SK-N-MC (cell line): ENCODE measurements around the gene CHRND.

Experiments
- DNase-seq: peaks from one replicate; pipeline ENCODE4 v3.0.0-alpha.2; 2011; ENCODE audit warnings: low read depth, low spot score
- H3K27ac ChIP-seq: fragments of 200-600 bp; sonication (generic); 2 replicates; pipeline ENCODE4 v1.5.1; 2016; ENCODE audit warnings: mixed run types
- H3K36me3 ChIP-seq: fragments of 200-600 bp; sonication (generic); 2 replicates; pipeline ENCODE4 v1.6.1; 2017; ENCODE audit warnings: antibody characterized with exemption, low read length, mixed read lengths; ENCODE audit not compliant: insufficient read depth
- H3K4me3 ChIP-seq: fragments of 200-600 bp; sonication (generic); 2 replicates; pipeline ENCODE4 v1.5.1; 2016
- H3K9ac ChIP-seq: fragments of 200-600 bp; sonication (generic); 2 replicates; pipeline ENCODE4 v1.8.0; 2017; ENCODE audit warnings: mixed run types, mixed read lengths; ENCODE audit not compliant: insufficient read length
- H3K9me3 ChIP-seq: fragments of 200-600 bp; sonication (generic); 2 replicates; pipeline ENCODE4 v1.6.1; 2017; ENCODE audit warnings: low read depth, mild to moderate bottlenecking, antibody characterized with exemption, low read length, moderate library complexity, mixed read lengths
- EZH2 ChIP-seq: fragments of 200-600 bp; sonication (generic); IDR thresholded peaks from one replicate; pipeline ENCODE4 v1.6.1; 2017; ENCODE audit warnings: antibody characterized with exemption
- FOXP2 ChIP-seq: optimal IDR thresholded peaks from 2 replicates; pipeline ENCODE3; 2011; ENCODE audit warnings: mild to moderate bottlenecking, moderate library complexity; ENCODE audit not compliant: insufficient read depth; ENCODE audit errors: extremely low read length, control extremely low read depth
- POLR2AphosphoS5 ChIP-seq: IDR thresholded peaks from 2 replicates; pipeline ENCODE4 v1.6.1; 2012; ENCODE audit warnings: mild to moderate bottlenecking, low read depth, low read length, borderline replicate concordance

The CHRND gene

GRCh38 chr2:232486558-232487384 lies 39.2 kb upstream of the CHRND start:
- Histone ChIP-seq H3K36me3 (no peaks in the 10 kb centered on the region), H3K9ac (no peak overlapping the region), H3K27ac (no peak overlapping the region), H3K4me3 (peak overlapping the region; percentile 43), H3K9me3 (no peaks in the 10 kb centered on the region)
- DNase-seq: no peak
- TF ChIP-seq EZH2 (peak; percentile 71), POLR2AphosphoS5 (no peak)

GRCh38 chr2:232487385-232488096 lies 38.4 kb upstream of the CHRND start, which contains the start of gene ECEL1:
Gene ECEL1, minus strand, starts transcription at chr2:232487834. Its CDS starts 1,181 bp downstream, at chr2:232486653.
- no peak for DNase-seq
- H3K4me3 ChIP-seq: peak within 1 kb of the TSS; percentile 43
- no peaks in the 10 kb centered on the region for H3K9me3 ChIP-seq
- peak; percentile 51 for TF ChIP-seq EZH2
- no peak for TF ChIP-seq FOXP2
- TF ChIP-seq POLR2AphosphoS5: no peak
- no peaks in the 10 kb centered on the region for H3K36me3 ChIP-seq
- no peak within 1 kb of the TSS for H3K27ac ChIP-seq
- no peak within 1 kb of the TSS for H3K9ac ChIP-seq

GRCh38 chr2:232488097-232488711 lies 37.8 kb upstream of the CHRND start:
- TF ChIP-seq EZH2: no peak
- TF ChIP-seq POLR2AphosphoS5: no peak
- no peak for TF ChIP-seq FOXP2

GRCh38 chr2:232488721-232489300 lies 37.1 kb upstream of the CHRND start:
- Histone ChIP-seq H3K9ac (no peak overlapping the region), H3K9me3 (no peaks in the 10 kb centered on the region), H3K27ac (no peak overlapping the region), H3K36me3 (no peaks in the 10 kb centered on the region), H3K4me3 (no peak overlapping the region)
- no peak for DNase-seq
- no peak for TF ChIP-seq POLR2AphosphoS5
- no peak for TF ChIP-seq EZH2
- no peak for TF ChIP-seq FOXP2

More at GRCh38 chr2:232488097-232488711, 37.8 kb upstream of the CHRND start:
- no peak overlapping the region for H3K9ac ChIP-seq
- H3K9me3 ChIP-seq: no peaks in the 10 kb centered on the region
- no peaks in the 10 kb centered on the region for H3K36me3 ChIP-seq
- no peak for DNase-seq
- H3K4me3 ChIP-seq: no peak overlapping the region
- H3K27ac ChIP-seq: no peak overlapping the region

GRCh38 chr2:232489516-232490220 lies 36.3 kb upstream of the CHRND start:
- no peak overlapping the region for H3K9ac ChIP-seq
- H3K4me3 ChIP-seq: no peak overlapping the region
- no peaks in the 10 kb centered on the region for H3K36me3 ChIP-seq
- DNase-seq: no peak
- no peaks in the 10 kb centered on the region for H3K9me3 ChIP-seq
- H3K27ac ChIP-seq: no peak overlapping the region
- TF ChIP-seq POLR2AphosphoS5 (no peak), EZH2 (no peak), FOXP2 (no peak)

- Histone ChIP-seq H3K9ac (no peak overlapping the region), H3K9me3 (no peaks in the 10 kb centered on the region), H3K4me3 (no peak overlapping the region), H3K36me3 (no peaks in the 10 kb centered on the region), H3K27ac (no peak overlapping the region)
- DNase-seq: no peak
- TF ChIP-seq FOXP2: no peak
- no peak for TF ChIP-seq EZH2
Measured at GRCh38 chr2:232490221-232491138, 35.5 kb upstream of the CHRND start.

- Histone ChIP-seq H3K36me3 (no peaks in the 10 kb centered on the region), H3K9me3 (no peaks in the 10 kb centered on the region), H3K9ac (no peak overlapping the region), H3K4me3 (no peak overlapping the region), H3K27ac (no peak overlapping the region)
- no peak for DNase-seq
- TF ChIP-seq EZH2: no peak
- no peak for TF ChIP-seq POLR2AphosphoS5
- no peak for TF ChIP-seq FOXP2
Measured at GRCh38 chr2:232491139-232491780, 34.7 kb upstream of the CHRND start.
